ENCODE data around the gene CLCF1.

Gene CLCF1

DNA sequence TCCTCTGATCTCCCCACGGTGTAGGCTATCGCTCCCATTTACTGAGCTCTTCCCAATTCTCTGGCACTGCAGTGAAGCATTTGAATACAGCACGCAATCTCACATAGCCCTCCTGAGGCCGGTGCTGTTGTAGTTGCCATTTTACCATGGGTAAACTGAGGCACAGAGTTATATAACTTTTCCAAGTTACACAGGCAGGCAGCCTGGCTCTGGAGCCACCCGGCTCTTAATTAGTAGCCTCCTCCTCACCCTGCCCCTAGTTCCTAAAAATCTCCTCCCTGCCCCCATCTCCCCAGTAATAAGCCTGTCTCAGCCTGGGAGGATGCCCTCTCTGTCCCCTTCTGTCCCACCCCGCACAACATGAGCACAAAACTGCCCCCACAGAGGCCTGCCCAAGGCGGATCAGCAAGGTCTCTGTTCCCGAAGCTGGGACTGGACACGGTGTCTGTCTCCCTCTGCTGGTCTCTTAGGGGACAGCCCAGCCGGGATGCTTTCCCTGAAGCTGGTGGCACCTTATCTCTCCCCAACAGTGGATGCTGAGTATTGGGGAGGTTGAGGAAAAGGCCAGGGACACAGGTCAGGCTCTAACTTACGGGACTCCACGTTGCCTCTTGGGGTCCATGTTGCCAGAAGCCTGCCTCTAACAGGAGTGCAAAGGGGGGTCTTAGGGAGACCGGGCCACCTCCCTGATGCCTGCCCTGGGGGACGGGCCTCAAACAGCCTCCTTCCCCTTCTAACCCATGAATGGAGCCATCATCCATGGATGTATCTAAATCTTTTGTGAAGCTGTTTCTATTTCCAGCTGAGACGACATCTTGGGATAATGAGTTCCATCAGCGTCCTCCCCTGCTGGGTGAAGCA is 9.1 kb upstream of the CLCF1 start:
- Mint-ChIP-seq H3K4me3 (no peak overlapping the region), H3K4me1 (peaks cover 21% of the 10 kb centered on the region), H3K9me3 (no peaks in the 10 kb centered on the region), H3K36me3 (ENCODE audit: insufficient read depth) (peaks cover 4% of the 10 kb centered on the region), H3K27ac (ENCODE audit: low read depth) (peak overlapping the region; percentile 2), H3K27me3 (no peaks in the 10 kb centered on the region)
- DNase-seq (ENCODE audit: low spot score in 2 of 2) (peak; percentile 77 to 85), ATAC-seq (replicated peaks; ENCODE audit: extremely low read depth, poor library complexity, severe bottlenecking) (peak; percentile 80)

GRCh38 chr11:67381244-67381972 is 8.0 kb upstream of the CLCF1 start:
- DNase-seq (ENCODE audit: low spot score in 2 of 2) (no peak), ATAC-seq (replicated peaks; ENCODE audit: extremely low read depth, poor library complexity, severe bottlenecking) (no peak)
- Mint-ChIP-seq H3K4me1 (peaks cover 18% of the 10 kb centered on the region), H3K4me3 (no peak overlapping the region), H3K27ac (ENCODE audit: low read depth) (peak overlapping the region; percentile 12), H3K9me3 (no peaks in the 10 kb centered on the region), H3K27me3 (no peaks in the 10 kb centered on the region), H3K36me3 (ENCODE audit: insufficient read depth) (peaks cover 4% of the 10 kb centered on the region)

- no peak overlapping the region for H3K27ac Mint-ChIP-seq (ENCODE audit: low read depth)
- H3K4me1 Mint-ChIP-seq, result peaks cover 21% of the 10 kb centered on the region
- H3K4me3 Mint-ChIP-seq, result no peak overlapping the region
- no peaks in the 10 kb centered on the region for H3K9me3 Mint-ChIP-seq
- H3K36me3 Mint-ChIP-seq (ENCODE audit: insufficient read depth), result peaks cover 2% of the 10 kb centered on the region
- H3K27me3 Mint-ChIP-seq, result no peaks in the 10 kb centered on the region
- DNase-seq (ENCODE audit: low spot score in 2 of 2) (no peak), ATAC-seq (replicated peaks; ENCODE audit: extremely low read depth, poor library complexity, severe bottlenecking) (no peak)
Measured at GRCh38 chr11:67379061-67380058, 6.0 kb upstream of the CLCF1 start.

DNA sequence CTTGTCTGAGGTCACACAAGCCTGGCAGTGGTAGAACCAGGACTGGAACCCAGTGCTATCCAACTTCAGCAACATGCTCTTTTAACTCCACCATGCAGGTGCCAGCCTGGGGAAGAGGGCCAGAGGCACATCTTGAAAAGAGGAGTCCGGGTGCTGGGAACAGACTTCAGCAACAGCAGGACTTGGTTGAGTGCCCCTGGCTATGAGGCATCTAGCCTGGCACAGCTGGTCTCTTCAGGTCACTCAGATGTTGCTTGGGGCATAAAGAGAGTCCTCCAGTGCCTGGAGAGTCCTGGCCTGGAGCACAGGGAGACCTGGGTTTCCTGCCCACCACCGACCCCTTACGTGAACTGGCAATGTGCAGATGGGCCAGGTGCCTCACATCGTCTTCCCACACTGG is 5.1 kb upstream of the CLCF1 start:
- Mint-ChIP-seq H3K27me3 (no peaks in the 10 kb centered on the region), H3K36me3 (ENCODE audit: insufficient read depth) (peaks cover 4% of the 10 kb centered on the region), H3K27ac (ENCODE audit: low read depth) (no peak overlapping the region), H3K4me1 (peaks cover 27% of the 10 kb centered on the region), H3K9me3 (no peaks in the 10 kb centered on the region), H3K4me3 (no peak overlapping the region)
- ATAC-seq (replicated peaks; ENCODE audit: extremely low read depth, poor library complexity, severe bottlenecking) (no peak), DNase-seq (ENCODE audit: low spot score in 2 of 2) (no peak)

GRCh38 chr11:67376873-67377808 is 3.7 kb upstream of the CLCF1 start:
- H3K27me3 Mint-ChIP-seq, result no peaks in the 10 kb centered on the region

DNA sequence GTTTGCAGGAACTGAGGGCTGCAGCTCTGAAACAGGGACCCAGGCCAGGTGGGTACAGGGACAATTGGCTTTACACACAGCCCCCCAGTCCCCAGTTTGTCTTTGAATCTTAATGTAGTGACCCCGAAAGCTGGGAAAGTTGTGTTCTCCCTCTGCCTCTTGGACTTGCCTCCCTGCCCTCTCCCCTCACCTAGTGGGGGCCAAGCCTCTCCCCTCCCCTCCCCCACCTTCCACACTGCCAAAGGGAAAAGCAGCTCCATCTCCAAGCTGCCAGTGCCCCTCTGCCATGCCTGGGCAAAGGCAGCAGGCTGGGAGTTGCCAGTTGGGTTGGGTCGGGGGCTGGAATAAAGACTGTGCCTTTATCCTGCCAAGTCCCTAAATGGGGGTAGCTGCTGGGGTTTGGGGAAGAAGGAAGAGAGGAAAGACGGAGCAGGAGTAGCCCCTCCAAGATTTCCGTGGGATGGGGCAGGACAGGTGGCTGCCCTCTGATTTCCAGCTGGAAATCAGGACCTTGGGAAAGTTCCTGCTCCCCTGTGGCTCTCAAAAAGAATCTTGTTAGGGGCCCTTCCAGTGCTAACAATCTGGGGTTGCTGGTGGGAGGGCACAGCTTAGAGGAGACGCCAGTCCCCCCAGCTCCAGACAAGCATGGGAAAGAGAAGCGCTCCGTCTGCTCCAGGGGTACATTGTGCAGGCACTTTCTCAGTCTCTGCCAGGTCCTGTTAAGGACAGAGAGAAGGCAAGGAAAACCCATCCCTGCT is 2.8 kb upstream of the CLCF1 start:
- Mint-ChIP-seq H3K4me1 (peaks cover 26% of the 10 kb centered on the region), H3K27ac (ENCODE audit: low read depth) (peak overlapping the region; percentile 49)
- no peak for DNase-seq (ENCODE audit: low spot score in 2 of 2)

More at GRCh38 chr11:67376873-67377808, 3.7 kb upstream of the CLCF1 start:
- H3K36me3 Mint-ChIP-seq (ENCODE audit: insufficient read depth), result peaks cover 4% of the 10 kb centered on the region
- DNase-seq (ENCODE audit: low spot score in 2 of 2) (no peak), ATAC-seq (replicated peaks; ENCODE audit: extremely low read depth, poor library complexity, severe bottlenecking) (no peak)
- peak overlapping the region; percentile 49 for H3K27ac Mint-ChIP-seq (ENCODE audit: low read depth)
- no peak overlapping the region for H3K4me3 Mint-ChIP-seq
- H3K9me3 Mint-ChIP-seq, result no peaks in the 10 kb centered on the region
- peaks cover 21% of the 10 kb centered on the region for H3K4me1 Mint-ChIP-seq

GRCh38 chr11:67375320-67376055 is 2.1 kb upstream of the CLCF1 start:
- ATAC-seq (replicated peaks; ENCODE audit: extremely low read depth, poor library complexity, severe bottlenecking) (no peak), DNase-seq (ENCODE audit: low spot score in 2 of 2) (no peak)
- Mint-ChIP-seq H3K27me3 (no peaks in the 10 kb centered on the region), H3K4me3 (peak overlapping the region; percentile 38), H3K27ac (ENCODE audit: low read depth) (no peak overlapping the region), H3K9me3 (no peaks in the 10 kb centered on the region), H3K36me3 (ENCODE audit: insufficient read depth) (peaks cover 7% of the 10 kb centered on the region), H3K4me1 (peaks cover 26% of the 10 kb centered on the region)

More for the DNA sequence above, 2.8 kb upstream of the CLCF1 start:
- H3K4me3 Mint-ChIP-seq, result peak overlapping the region; percentile 38
- H3K27me3 Mint-ChIP-seq, result no peaks in the 10 kb centered on the region
- peaks cover 7% of the 10 kb centered on the region for H3K36me3 Mint-ChIP-seq (ENCODE audit: insufficient read depth)
- ATAC-seq (replicated peaks; ENCODE audit: extremely low read depth, poor library complexity, severe bottlenecking), result no peak
- no peaks in the 10 kb centered on the region for H3K9me3 Mint-ChIP-seq

DNA sequence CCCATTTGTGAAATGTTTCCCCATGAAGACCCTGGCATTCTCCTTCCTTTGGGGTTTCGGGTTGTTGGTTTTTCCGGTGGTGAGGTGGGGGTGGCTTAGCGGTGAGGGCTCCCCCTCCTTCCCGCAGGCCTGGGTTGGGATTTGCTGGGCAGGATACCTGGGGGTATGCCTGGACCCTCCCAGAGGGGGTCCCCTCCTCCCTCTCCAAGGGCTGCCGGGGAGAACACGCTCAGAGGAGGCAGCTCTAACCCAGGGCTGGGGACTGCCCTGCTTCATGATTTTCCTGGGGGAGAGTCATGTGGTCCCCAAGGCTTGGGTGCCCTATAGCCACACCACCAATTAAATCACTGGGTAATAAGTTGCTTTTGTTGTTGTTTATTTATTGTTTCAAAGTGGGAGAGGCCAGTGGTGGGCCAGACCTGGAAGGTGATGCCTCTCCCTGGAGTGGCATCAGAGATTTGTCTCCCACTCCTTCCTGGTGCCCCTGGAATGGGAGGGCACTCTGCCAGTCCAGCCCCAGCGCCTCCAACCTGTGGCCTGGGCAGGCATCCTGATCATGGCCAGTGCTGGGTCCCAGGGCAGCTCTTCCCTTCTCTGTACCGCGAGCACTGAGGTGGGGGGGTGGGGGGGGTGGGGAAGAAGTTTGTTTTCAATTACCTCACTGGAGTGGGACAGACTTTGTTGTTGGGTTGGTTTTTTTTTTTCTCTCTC is 1.3 kb upstream of the CLCF1 start:
- Mint-ChIP-seq H3K4me3 (peak overlapping the region; percentile 98), H3K27me3 (no peaks in the 10 kb centered on the region), H3K4me1 (peaks cover 32% of the 10 kb centered on the region), H3K27ac (ENCODE audit: low read depth) (no peak overlapping the region), H3K9me3 (no peaks in the 10 kb centered on the region), H3K36me3 (ENCODE audit: insufficient read depth) (peaks cover 7% of the 10 kb centered on the region)
- ATAC-seq (replicated peaks; ENCODE audit: extremely low read depth, poor library complexity, severe bottlenecking) (no peak), DNase-seq (ENCODE audit: low spot score in 2 of 2) (no peak)

DNA sequence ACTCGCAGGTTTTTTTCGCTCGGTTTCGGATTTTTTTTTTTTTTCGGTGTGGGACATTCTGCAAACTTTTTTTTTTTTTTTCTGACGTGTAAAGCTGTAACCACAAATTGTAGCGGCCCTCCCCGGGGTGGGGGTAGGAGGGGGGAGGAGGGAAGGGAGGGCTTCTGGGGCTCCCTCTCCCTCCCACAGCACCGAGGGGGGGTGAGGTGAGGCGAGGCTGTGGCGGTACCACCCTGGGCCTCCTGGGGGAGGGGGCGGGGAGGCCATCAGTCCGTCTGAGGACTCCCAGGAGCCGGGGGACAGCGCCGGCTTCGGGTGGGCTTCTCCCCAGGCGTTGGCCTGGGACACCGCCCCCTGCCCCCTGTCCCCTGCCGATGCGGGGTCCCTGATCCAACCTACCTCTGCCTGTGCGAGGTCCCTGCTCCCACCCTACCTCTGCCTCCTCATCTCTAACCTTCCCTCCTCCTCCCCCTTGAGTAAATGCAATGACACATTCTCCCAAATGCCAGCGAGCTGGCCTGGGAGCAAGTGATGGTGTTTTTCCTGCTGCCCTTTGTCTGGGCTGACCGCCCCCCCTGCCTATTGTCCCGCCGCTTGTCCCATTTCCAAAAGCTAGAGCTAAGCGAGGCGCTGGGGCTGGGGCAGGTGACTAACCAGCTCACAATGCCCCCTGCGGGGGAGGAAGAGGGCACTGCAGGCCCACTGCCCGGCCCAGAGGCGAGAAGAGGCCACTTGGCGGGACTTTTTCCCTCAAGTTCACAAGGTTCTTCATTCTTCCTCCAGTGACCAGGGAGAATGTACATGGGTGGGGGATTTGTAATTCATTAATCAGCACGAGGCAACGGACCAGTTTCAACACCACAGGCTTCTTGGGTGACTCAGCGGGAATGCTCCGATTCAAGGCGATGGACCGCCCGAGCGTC is 511 bp upstream of the CLCF1 start:
- H3K36me3 Mint-ChIP-seq (ENCODE audit: insufficient read depth), result peaks cover 8% of the 10 kb centered on the region
- H3K27ac Mint-ChIP-seq (ENCODE audit: low read depth), result peak overlapping the region; percentile 94
- peak overlapping the region; percentile 98 for H3K4me3 Mint-ChIP-seq
- H3K9me3 Mint-ChIP-seq, result no peaks in the 10 kb centered on the region
- H3K4me1 Mint-ChIP-seq, result peaks cover 40% of the 10 kb centered on the region
- ATAC-seq (replicated peaks; ENCODE audit: extremely low read depth, poor library complexity, severe bottlenecking) (peak; percentile 79), DNase-seq (ENCODE audit: low spot score in 2 of 2) (peak; percentile 53 to 79)
- H3K27me3 Mint-ChIP-seq, result no peaks in the 10 kb centered on the region

Data from central memory CD8-positive, alpha-beta T cell (primary cell).